GM12873 (cell line): Measurements from ENCODE around the gene AGK.

Source experiments
- CTCF ChIP-seq: IDR thresholded peaks from 2 replicates; pipeline ENCODE4 v1.5.1; 2012; ENCODE audit warnings: low read depth, mild to moderate bottlenecking, moderate library complexity, low read length, control low read depth; ENCODE audit not compliant: insufficient read depth; ENCODE audit errors: missing control alignments

Gene AGK

DNA sequence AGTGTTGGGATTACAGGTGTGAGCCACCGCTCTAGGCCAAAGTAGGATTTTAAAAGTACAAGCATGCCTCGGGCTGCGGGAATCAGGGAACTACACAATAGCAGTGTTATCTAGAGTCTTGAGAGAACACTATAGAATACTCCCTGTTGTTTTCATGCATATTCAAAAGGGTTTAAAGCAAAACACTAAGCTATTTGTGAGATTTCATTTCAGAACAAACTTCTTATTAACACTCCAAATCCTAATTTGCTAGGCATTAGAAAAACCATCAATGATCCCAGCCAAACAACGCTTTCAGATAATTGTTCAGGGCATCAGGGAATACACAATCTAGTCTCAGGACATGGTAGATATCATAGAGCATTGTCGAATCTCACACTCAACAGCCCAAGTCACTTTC is 136.8 kb downstream of the AGK start:
- no peak for TF ChIP-seq CTCF

- TF ChIP-seq CTCF, result no peak
Observed at GRCh38 chr7:141691540-141691939, 140.3 kb downstream of the AGK start.

DNA sequence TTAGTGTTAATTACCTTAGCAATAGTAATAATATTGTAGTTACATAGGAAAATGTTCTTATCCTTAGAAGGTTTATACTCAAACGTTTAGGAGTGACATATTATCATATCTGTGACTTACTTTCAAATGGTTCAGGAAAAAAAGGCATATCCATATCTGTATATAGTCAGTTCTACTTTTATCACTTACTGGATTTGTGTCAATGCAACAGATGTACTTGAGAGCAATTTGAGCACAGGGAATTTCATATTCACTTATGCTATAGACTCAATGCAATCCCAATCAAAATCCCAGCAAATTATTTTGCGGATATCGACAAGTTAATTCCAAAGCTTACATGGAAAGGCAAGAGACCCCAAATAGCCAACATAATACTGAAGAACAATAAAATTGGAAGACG is 140.8 kb downstream of the AGK start:
- TF ChIP-seq CTCF, result no peak

- no peak for TF ChIP-seq CTCF
Observed at GRCh38 chr7:141693082-141693481, 141.9 kb downstream of the AGK start.

DNA sequence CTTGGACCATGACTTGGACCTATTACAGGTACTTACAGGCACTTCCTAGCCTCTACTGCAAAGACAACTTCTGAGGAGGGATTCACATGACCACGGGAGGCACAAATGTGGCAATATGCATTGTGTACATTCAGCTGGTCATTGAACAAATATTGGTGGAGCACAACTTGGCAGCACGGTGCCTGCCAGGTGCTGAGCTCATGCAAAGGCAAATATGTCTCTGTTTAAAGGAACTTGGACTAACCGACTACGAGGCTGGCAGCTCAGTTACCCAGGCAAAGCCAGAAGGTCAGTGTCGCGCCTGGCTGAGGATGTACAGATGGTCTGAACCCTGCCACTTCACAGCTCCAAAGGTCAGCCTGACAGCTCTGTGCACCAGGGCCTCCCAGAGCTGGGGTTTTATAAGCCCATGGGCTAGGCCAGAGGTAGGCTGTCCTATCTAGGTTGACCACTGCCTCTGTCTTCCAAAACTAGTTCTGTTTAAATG is 144.6 kb downstream of the AGK start:
- no peak for TF ChIP-seq CTCF

DNA sequence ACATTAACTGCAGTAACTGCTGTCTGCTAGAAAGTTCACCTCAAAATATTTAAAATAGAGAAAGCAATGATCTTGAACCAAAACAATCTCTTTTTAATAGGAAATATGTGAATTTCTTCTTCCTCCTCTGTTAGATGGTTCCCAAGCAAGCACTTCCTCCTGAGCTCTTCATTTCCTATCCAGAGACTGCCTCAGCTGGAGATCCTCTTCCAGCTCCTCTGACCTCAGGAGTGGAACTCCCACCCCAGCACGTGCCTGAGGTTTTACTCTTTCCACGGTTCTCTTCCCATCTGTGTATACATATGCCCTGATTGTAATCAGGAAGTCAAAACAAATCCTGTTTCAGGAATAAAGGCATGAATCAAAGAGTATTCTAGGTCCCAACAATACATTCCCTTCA is 145.1 kb downstream of the AGK start:
- TF ChIP-seq CTCF, result no peak

DNA sequence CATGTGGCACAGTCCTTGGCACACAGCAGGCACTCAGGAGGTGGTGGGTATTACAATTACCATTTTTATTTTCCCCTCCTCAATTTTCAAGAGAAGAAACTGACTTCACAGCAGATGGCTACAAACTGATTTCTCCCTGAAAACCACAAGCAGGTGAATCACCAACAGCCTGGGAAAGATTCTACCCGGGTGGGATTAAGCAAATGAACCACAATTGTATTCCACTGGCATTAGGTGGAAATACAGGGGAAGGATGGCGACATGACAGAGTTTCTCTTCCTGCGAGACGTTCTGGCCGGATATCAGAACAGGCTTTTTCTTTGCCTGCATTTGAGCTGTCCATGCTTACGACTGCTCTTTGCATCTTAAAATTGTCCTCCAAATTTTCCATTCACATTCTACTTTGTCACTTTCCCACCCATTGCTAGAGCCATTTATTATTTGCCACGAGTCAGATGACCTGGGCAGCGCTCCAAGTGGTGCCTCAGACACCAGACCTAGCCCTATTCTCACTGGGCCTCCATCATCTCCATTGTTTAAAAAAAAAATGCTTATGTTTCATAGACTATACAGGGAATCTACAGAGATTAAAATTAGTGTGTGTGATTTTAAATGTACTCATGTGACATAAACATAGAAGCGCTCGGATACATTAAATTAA is 146.1 kb downstream of the AGK start:
- TF ChIP-seq CTCF, result no peak
